NCI-H2227 (cell line): ENCODE measurements around the gene NDUFS8.

Source experiments
- DNase-seq: peaks from one replicate; lab custom pipeline; 2025; ENCODE audit not compliant: unreplicated experiment; lab: John Stamatoyannopoulos, UW

The NDUFS8 gene

DNA sequence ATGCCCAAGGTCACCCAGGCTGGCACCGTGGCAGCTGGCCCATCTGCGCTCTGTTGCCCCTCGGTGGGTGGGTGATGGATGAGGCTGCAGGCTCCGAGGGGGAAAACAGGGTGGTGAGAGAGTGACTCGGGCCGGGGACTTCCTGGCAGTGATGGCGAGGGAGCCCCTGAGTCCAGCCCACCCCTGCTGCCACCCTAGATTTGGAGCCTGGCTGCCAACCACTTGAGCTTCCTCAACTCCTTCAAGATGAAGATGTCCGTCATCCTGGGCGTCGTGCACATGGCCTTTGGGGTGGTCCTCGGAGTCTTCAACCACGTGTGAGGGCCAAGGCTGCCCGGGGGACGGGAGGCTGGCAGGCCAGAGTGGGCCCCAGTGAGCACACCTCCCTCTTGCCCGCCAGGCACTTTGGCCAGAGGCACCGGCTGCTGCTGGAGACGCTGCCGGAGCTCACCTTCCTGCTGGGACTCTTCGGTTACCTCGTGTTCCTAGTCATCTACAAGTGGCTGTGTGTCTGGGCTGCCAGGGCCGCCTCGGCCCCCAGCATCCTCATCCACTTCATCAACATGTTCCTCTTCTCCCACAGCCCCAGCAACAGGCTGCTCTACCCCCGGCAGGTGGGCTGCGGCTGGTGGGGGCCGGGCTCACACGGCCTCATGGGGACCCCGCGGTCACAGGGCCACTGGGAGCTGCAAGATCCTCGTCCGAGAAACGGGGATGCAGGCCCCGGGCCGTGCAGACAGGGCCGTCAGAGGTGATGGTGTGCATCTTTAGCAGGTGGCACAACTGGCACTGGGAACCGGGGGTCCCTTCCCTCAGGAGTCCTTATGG is 18.4 kb downstream of the NDUFS8 start:
- DNase-seq: no peak

DNA sequence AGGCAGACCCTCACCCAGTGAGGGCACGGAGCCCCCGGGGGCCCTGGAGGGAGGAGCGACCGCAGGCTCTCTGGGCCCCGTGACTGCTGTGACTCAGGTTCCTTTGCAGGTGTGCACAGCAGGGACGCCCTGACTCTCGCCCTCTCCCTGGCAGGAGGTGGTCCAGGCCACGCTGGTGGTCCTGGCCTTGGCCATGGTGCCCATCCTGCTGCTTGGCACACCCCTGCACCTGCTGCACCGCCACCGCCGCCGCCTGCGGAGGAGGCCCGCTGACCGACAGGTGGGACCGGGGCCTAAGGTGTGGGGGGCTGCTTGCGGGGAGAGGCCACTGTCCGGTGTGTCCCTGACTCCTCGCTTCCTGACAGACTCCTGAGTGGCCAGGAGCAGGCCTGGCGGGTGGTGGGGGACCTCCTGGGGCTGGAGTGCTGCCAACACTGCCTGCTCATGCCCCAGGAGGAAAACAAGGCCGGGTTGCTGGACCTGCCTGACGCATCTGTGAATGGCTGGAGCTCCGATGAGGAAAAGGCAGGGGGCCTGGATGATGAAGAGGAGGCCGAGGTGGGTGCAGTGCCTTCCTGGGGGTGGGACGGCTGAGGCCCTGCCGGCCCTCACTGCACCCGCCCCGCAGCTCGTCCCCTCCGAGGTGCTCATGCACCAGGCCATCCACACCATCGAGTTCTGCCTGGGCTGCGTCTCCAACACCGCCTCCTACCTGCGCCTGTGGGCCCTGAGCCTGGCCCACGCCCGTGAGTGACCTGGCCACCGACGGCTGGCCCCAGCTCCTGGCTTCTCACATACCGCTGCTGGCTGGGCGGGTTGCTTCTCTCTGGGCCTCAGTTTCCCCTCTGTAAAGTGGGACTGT is 19.3 kb downstream of the NDUFS8 start:
- no peak for DNase-seq

DNA sequence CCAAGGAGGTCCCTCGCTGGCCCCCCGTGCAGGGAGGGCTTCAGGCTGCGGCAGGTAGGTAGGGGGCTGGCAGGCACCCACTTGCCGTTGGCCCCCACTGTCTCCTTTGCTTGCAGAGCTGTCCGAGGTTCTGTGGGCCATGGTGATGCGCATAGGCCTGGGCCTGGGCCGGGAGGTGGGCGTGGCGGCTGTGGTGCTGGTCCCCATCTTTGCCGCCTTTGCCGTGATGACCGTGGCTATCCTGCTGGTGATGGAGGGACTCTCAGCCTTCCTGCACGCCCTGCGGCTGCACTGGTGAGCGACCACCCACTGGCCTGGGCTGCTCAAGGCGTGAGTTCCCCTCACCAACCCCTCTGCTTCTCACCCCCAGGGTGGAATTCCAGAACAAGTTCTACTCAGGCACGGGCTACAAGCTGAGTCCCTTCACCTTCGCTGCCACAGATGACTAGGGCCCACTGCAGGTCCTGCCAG is 19.9 kb downstream of the NDUFS8 start:
- no peak for DNase-seq

DNA sequence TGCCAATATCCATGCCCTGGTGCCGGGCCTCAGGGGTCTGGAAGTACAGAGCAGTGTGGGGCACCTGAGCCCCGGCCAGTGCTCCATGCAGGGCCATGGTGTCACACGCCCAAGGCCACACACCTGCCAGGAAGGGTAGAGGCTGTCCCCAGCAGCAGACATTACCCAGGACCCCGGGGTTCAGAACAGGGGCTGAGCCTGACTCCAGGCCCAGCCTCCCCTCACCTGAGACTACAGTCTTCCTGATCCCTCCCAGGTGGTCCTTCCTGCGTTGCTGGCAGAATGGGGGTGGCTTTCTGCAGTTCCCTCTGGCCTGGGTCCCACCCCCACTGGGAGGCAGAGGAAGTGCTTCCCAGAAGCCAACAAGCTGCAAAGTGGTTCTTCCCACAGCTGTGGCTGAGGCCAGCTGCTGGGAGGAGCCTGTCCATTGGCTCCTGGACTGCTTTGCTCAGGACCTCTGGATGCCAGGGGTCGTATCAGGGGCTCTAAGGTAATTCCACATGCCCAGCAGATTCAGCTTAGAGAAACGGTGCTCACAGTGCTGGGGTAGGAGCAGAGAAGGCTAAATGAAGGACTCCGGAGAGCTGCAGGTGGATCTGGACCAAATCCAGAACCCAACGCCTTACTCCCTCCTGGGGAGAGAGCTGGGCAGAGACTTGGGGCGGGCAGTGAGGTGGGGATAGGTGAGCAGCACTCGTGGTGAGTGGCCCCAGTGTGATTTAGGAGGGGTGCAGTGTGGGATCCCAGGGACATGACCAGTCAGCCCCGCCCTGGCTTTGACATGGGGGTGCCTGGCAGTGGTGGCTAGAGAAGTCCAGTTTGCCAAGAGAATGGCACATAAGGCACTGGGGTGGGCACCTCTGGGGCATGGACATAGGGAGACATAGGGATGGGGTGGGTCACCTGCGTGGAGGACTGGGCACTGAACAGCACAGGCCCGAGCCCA is 21.0 kb downstream of the NDUFS8 start:
- no peak for DNase-seq

DNA sequence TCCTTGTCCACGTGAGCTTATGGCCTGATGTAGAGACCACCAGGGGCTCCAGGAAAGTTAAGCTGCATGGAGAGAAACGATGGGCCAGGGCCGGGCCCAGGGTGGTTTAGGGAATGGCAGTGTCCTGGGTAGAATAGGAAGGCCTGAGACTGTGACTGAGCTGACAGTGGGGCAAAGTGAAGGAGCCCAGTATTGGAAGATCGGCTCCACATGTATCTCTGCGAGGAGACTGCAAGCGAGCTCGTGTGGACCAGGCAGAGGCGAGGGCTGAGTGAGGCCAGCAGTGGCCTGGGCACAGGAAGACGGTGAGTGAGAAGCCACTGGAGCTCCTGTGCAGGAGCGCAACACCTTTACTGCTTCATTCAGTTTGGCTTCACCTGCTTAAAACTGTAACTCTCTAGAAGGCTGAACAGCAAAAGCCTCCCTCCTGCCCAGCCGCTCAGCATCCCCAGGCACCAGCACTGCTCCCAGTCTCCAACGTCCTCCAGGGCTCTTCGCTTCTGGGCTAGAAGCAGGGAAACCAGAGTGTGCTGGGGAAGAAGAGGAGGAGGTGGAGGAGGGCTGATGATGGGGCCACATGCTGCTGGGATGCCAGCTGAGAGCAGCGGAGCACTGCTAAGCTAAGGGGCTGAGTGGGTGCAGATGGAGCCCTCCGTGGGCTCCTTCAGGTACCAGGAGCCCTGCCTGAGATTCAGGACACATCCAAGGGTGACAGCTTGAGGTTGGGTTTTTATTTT is 21.8 kb downstream of the NDUFS8 start:
- no peak for DNase-seq

DNA sequence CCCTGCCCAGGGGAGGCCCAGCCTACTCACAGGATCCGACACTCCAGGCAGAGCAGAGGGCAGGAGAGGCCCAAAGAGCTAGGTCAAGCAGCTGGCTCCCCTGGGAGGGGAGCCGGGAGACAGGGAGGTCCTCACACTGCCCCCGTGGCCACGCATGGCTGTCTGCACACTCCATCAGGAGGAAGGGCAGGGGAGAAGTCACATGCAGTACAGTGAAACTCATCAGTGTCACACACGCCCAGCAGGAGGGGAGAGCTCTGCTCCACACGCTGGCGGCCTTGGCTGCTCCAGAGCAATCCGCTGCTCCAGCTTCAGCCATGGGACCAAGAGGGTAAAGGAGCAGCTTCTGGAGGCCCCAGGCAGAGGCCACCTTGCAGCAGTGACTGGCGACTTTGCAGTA is 22.6 kb downstream of the NDUFS8 start:
- DNase-seq: no peak

DNA sequence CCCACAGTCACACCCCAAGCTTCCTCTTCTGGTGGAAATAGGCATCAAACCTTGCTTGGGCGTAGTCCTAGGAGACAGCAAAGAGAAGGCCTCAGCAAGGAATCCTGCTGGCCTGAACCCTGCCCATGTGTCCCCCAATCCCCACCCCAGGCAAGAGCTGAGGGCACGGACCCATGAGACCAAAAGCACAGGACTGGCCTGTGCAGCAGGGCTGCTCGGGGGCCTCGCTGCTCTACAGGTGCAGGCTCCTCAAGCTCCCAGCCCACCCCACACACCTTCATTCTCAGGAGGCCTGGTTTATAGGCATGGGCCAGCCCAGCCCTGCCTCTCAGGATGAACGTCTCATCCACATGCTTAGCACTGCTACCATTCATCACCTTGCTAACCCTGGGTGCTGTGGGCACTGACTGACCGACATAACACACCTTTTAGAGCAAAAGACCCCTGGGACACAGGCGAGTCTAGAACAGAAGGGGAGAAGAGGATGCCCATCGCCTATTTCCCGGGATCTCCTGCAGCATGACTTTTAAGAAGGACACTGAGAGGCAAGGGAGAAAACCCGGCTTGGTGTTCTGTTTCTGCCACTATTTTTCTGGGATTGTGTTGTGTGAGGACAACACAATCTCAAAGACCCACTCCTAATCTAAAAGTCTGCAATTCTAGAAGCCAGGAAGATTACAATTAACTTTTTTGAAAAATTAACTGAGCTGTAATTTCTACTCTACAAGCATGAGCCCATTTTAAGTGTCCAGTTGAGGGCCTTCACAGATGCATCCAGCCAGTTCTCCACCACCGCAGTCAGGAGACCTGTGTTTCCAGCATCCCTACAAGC is 23.7 kb downstream of the NDUFS8 start:
- no peak for DNase-seq

DNA sequence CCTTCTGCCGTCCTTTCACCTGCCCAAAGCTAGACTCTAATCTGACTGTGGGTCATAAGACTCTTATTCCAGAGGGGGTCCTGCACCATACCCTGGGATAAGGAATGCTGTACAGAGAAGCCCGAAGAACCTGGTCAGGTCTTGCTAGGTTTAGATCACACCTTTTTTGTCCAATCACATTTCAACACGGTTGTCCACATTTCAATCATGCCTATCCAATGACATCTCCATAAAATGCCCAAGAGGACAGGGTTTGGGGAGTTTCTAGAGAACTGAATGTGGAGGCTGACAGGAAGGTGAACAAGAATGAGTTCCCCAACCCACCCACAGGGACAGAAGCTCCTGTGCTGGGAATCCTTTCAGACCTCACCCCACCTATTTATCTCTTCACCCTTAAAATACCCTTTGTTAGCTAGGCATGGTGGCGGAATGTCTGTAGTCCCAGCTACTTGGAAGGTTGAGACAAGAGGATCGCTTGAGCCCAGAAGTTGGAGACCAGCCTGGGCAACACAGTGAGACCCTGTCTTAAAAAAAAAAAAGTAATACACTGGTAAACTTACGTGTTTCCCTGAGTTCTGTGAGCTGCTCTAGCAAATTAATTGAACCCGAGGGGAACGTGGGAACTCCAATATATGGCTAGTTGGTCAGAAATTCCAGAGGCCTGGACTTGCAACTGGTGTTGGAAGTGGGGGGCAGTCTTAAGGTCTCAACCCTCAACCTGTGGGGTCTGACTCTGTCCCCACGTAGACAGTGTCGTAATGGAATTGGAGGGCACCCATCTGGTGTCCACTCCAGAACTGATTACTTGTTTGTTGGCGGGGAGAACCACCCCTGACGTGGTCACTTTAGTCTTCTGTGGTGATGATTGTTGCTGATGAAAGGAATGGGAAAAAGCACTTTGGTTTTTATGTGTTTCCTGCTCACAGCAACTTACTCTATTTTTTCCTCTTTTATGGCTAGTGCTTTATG is 26.1 kb downstream of the NDUFS8 start:
- DNase-seq: no peak

DNA sequence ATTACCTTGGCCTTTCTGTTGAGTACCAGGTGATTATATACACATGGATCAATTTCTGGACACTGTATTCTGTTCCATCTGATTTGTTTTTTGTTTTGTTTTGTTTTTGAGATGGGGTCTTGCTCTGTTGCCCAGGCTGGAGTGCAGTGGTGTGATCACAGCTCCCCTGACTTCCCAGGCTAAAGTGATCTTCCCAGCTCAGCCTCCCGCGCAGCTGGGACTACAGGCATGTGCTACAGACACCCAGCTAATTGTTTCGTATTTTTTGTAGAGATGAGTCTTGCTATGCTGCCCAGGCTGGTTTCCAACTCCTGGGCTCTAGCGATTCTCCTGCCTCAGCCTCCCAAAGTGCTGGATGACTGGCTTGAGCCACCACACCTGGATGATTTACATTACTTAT is 27.3 kb downstream of the NDUFS8 start:
- DNase-seq: no peak

DNA sequence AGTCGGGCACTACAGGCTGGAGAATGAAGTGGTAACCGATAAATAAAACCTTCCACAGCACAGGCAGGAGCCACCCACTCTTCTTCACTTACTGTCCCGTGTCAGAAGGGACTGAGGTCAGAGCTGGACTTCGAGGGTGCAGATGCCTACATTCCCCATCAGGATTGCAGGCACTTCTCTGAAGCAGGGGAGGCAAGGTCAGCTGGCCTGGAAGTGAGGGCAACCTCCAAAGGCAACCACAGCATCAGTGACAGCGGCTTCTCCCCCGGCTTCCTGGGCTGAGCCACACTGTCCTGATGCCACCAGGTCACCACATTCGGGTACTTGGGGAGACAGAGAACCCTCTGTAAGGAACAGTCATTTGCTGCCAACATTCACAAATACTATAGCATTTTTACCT is 31.0 kb downstream of the NDUFS8 start:
- DNase-seq: no peak

DNA sequence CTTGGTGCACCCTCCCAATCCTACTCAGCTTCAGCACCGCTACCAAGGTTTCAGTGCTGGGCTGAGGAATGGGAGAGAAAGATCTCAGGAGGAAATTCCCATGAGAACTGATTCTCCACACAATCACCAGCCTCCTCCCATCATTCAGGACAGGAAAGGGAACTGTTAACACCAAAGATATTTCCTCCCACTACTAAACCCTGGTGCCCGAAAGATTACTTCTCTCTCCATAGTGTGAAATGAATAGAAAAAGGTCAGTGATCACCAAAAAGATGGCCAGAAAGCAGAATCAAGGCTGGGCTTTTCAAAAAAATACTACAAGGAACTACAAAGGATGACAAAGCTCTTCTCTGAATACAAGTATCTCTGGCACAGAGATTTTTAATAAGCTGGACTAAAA is 34.4 kb downstream of the NDUFS8 start:
- DNase-seq: no peak

DNA sequence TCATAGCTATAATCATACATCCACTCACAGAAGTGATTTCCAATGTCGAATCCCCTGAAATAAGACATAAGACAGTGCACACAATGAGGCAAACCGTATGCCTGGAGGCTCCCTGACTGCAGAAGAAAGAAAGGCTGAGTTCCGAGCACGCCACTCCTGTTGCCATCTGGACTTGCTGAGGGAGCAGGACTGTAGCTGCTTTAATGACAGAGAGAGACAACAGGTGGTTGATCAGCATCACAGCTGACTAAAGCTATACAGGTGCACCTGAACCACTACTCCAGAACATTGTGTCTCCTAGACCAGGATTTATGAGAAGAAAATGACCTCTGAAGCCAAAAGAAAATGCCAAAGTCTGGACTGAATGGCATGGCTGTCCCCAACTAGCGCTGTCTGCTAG is 35.4 kb downstream of the NDUFS8 start:
- no peak for DNase-seq

DNA sequence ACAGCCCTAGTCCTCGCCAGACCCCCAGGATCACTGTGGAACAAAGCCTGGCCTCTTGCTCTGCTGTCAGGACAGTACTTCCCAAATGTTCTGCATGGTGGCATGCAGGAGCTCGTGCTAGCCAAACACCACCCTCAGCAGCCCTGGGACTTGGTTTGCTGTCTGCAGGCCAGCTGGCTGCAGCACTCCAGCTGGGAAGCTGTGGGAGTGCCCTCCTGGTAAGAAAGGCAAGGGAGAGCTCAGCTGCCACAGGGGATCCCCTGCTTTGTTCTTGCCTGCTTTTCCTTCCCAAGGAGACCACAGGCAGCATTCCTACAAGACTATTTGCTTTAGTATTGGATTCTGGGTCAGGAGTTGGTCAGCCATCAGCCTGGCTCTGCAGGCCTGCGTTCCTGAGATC is 36.3 kb downstream of the NDUFS8 start:
- DNase-seq: no peak

DNA sequence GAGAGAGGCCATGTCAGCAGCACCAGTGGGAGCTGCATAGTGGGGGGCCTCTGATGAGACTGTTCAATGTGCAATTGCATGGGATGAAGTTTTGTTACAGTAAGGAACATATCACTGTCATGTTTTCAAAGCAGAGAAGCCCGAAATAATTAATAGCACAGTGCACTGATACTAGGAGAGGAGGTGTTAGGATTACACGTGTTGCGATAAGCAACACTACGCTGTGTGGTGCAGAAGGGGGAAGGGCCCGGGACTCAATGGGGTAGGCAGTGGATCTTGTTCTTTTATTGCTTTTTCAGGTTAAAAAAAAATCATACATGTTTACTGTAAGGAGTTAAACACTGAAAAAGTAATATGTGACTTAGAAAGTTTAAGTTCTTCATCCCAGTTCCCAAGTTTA is 37.5 kb downstream of the NDUFS8 start:
- no peak for DNase-seq

DNA sequence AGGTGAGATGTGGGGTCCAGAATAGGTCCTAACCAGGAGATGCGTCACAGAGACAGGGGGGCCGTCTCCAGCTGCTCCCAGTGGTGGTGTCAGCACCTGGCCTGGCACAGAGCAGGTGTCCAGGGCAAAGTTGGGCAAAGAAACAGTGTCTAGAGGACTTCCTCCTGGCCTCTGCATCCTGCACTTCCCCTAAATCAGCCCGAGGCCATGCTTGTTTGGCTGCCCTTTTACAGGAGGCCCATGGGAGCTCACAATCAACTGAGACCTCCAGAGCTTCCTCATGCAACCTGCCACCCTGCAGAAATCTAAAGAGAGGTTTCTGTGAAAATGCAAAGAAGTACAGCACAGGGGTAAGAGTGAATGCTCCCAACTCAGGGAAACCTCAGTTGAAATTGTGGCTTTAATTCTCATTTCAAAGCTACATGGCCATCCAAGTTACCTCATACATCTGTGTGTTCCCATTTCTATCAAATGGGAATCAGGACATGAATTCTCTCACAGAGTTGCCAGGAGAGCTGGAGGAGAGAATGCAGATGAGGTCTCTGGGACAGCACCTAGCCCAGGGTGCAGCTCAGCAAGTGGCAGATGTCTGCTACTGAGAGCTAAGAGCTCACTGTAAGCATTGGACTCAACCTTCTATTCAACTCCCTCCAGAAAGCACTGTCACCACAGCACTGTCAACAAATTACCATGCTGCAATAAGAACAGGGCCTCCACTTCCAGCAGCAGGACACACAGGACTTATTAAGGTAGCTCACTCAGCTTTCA is 41.0 kb downstream of the NDUFS8 start:
- no peak for DNase-seq

DNA sequence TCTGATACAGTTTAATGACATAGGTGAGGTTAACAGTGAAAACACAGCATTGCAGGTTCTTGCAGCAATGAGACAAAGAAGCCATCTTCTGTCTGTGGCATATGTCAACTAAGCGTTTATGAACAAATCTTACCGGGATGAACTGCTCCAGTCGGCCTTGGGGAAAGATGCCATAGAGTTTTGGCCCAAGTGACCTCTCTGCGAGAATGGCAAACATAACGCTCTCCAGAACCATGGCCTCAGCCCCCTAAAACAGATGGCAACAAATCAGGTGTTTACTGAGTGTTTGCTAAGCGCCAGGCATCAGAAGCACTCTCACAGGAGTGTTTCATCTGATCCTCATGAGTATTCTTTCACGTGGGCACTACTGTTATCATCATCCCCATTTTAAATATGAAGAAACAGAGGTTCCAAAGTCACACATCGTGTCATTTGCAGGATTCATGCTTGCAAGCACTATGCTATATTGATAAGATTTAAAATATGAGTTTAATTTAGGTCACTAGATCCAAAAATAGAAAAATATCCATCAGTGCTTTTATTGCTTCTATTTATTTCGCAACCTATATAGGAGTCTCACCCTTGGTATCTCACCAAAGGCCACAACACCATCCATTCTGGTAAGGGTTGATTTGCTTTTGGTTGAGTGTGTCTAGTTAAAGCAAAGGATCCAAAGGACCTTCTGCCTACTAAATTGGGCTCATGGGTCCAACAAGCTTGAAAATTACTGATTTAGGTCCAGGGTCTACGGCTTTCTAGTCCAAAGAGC is 44.3 kb downstream of the NDUFS8 start:
- no peak for DNase-seq
